GM23338 (cell line): ENCODE measurements around the gene PHF13.

Experiments used
- EZH2 ChIP-seq: fragments of 200-600 bp; sonication (generic); IDR thresholded peaks from one replicate; pipeline ENCODE4 v1.8.0; 2017; ENCODE audit warnings: antibody characterized with exemption, mild to moderate bottlenecking, low read depth; ENCODE audit not compliant: unreplicated experiment
- JUNB ChIP-seq: IDR thresholded peaks from one replicate; pipeline ENCODE4 v1.6.1; 2016; ENCODE audit warnings: antibody characterized with exemption; ENCODE audit not compliant: unreplicated experiment
- REST ChIP-seq: IDR thresholded peaks from one replicate; pipeline ENCODE4 v1.6.1; 2018; ENCODE audit warnings: antibody characterized with exemption; ENCODE audit not compliant: unreplicated experiment

GRCh38 chr1:6591644-6592043 lies 21.9 kb upstream of the PHF13 start:
- TF ChIP-seq EZH2 (no peak), JUNB (no peak), REST (no peak)
